ENCODE data around the gene CORO1C. TPM values are rescaled to one million over a fixed set of nuclear protein-coding genes. Genes with fewer than 3 reads are reported as not detected.

Gene CORO1C
- polyA plus RNA-seq, 1 of the 3 experiments (the other 2 are of a cell fraction): 150 TPM

DNA sequence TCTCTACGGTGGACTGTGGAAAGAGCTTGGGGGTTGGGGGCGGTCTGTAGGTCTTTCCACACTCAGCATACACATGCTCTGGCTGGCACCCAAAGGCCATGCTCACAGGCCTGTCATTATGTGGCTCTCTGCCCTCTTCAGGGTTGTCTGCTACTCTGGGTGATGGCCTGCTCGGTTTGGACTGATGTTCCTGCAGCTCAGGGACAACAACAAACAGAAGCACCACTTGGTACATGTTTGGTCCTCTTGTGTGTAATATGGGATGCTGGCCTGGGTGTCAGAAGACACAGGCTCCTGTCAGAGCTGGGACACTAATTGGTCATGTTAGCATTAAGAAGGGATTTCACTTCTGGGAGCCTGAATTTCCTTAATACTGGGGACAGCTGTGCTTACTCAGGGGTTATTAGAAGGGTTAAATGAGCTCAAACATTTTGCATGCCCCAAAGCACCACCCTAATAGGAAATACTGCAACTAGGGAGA lies 64.9 kb downstream of the CORO1C start:
- H4K20me1 ChIP-seq (ENCODE audit: insufficient read depth): peaks cover 24% of the 10 kb centered on the region; the same call in 1 of the 2 replicates
- no peak overlapping the region for H3K4me3 ChIP-seq (ENCODE audit: low read depth in 2 of 2, low read length in 1 of 2)
- no peak overlapping the region for H3K9ac ChIP-seq
- no peaks in the 10 kb centered on the region for H3K27me3 ChIP-seq (ENCODE audit: insufficient read depth)
- peaks cover 53 to 56% of the 10 kb centered on the region in 2 experiments for H3K4me1 ChIP-seq (ENCODE audit: control insufficient read depth in 1 of 2, insufficient read depth in 2 of 2, low read depth in 1 of 2, low read length in 1 of 2)
- H3K4me2 ChIP-seq: 0 out of 2 replicates have a peak overlapping the region, but pooled peaks have one; percentile 61
- ChIA-PET CTCF (interaction anchor here (0.6 to 14.1 kb wide), 17 partner anchors 10 to 426 kb away, joined by 3 to 327 read pairs (median 4); partner anchors contain the start of genes ALKBH2, CORO1C and SSH1), POLR2A (interaction anchor here (1.6 to 1.9 kb wide), 2 partner anchors 64 to 159 kb away, joined by 4 read pairs; no protein-coding TSS in a partner anchor)
- H2AFZ ChIP-seq (ENCODE audit: low read depth): no peak overlapping the region
- TF ChIP-seq EZH2phosphoT487 (IDR thresholded peaks at IDR 0.05; ENCODE audit: borderline replicate concordance, low read depth) (no peak), GABPA (IDR thresholded peaks at IDR 0.05; ENCODE audit: low read depth) (no peak), SMC3 (IDR thresholded peaks at IDR 0.05; ENCODE audit: low read depth, low read length) (peak; percentile 3; the same call in 1 of the 2 replicates), TAF1 (IDR thresholded peaks at IDR 0.05; ENCODE audit: borderline replicate concordance, low read depth, low read length) (no peak), RFX5 (IDR thresholded peaks at IDR 0.05; ENCODE audit: low read length) (no peak), MEF2A (IDR thresholded peaks at IDR 0.05; ENCODE audit: borderline replicate concordance, low read depth) (no peak), EP300 (IDR thresholded peaks at IDR 0.05; ENCODE audit: borderline replicate concordance in 1 of 2, low read depth in 1 of 2, low read length in 1 of 2) (no peak), TEAD4 (IDR thresholded peaks at IDR 0.05; ENCODE audit: borderline replicate concordance, insufficient read depth) (no peak), MXI1 (IDR thresholded peaks at IDR 0.05; ENCODE audit: low read depth, low read length) (peak; percentile 77; the same call in 1 of the 2 replicates), CHD2 (IDR thresholded peaks at IDR 0.05; ENCODE audit: low read length, partially characterized antibody) (no peak), FOXJ3 (CRISPR knock-in tag; IDR thresholded peaks at IDR 0.05) (no peak)
- TF ChIP-seq, protein P1, sequence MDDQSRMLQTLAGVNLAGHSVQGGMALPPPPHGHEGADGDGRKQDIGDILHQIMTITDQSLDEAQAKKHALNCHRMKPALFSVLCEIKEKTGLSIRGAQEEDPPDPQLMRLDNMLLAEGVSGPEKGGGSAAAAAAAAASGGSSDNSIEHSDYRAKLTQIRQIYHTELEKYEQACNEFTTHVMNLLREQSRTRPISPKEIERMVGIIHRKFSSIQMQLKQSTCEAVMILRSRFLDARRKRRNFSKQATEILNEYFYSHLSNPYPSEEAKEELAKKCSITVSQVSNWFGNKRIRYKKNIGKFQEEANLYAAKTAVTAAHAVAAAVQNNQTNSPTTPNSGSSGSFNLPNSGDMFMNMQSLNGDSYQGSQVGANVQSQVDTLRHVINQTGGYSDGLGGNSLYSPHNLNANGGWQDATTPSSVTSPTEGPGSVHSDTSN (IDR thresholded peaks at IDR 0.05): no peak
- TF ChIP-seq, protein P2, sequence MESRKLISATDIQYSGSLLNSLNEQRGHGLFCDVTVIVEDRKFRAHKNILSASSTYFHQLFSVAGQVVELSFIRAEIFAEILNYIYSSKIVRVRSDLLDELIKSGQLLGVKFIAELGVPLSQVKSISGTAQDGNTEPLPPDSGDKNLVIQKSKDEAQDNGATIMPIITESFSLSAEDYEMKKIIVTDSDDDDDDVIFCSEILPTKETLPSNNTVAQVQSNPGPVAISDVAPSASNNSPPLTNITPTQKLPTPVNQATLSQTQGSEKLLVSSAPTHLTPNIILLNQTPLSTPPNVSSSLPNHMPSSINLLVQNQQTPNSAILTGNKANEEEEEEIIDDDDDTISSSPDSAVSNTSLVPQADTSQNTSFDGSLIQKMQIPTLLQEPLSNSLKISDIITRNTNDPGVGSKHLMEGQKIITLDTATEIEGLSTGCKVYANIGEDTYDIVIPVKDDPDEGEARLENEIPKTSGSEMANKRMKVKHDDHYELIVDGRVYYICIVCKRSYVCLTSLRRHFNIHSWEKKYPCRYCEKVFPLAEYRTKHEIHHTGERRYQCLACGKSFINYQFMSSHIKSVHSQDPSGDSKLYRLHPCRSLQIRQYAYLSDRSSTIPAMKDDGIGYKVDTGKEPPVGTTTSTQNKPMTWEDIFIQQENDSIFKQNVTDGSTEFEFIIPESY (IDR thresholded peaks at IDR 0.05; ENCODE audit: borderline replicate concordance, low read depth): no peak
- peaks cover 8 to 29% of the 10 kb centered on the region in 2 experiments for H3K36me3 ChIP-seq (replicated peaks in 1 of 2; ENCODE audit: control insufficient read depth in 1 of 2, insufficient read depth in 2 of 2, low read length in 1 of 2)
- WGBS (ENCODE audit: low lambda C conversion rate): 52% methylated on average over 3 of the region's 3 CpGs
- H3K9me3 ChIP-seq: no peaks in the 10 kb centered on the region
- peak overlapping the region; percentile 84 to 91 for H3K27ac ChIP-seq (ENCODE audit: low read depth in 2 of 2, low read length in 1 of 2)
- peaks cover 96% of the 10 kb centered on the region for H3K79me2 ChIP-seq (ENCODE audit: insufficient read depth)
- peaks cover 47% of the 10 kb centered on the region for H3F3A ChIP-seq (replicated peaks; ENCODE audit: insufficient read depth)
- no peak for DNase-seq
- H3K9me2 ChIP-seq: no peaks in the 10 kb centered on the region
